PC-3 (cell line): ENCODE data around the gene BTBD16.

Experiments
- EZH2 ChIP-seq: fragments of 300-600 bp; sonication (generic); IDR thresholded peaks from one replicate; pipeline ENCODE4 v1.6.1; 2017; ENCODE audit warnings: antibody characterized with exemption, mild to moderate bottlenecking, low read length; ENCODE audit not compliant: unreplicated experiment
- EZH2phosphoT487 ChIP-seq: fragments of 300-600 bp; sonication (generic); IDR thresholded peaks from 2 replicates; pipeline ENCODE4 v1.6.1; 2018; ENCODE audit warnings: mild to moderate bottlenecking, antibody characterized with exemption, low read length, borderline replicate concordance
- TF ChIP-seq, protein P1 (sequence below): fragments of 300-600 bp; sonication (generic); conservative IDR thresholded peaks from 2 replicates; pipeline ENCODE4 v1.5.1; 2017; ENCODE audit warnings: antibody characterized with exemption, low read depth, mild to moderate bottlenecking, low read length

DNA sequence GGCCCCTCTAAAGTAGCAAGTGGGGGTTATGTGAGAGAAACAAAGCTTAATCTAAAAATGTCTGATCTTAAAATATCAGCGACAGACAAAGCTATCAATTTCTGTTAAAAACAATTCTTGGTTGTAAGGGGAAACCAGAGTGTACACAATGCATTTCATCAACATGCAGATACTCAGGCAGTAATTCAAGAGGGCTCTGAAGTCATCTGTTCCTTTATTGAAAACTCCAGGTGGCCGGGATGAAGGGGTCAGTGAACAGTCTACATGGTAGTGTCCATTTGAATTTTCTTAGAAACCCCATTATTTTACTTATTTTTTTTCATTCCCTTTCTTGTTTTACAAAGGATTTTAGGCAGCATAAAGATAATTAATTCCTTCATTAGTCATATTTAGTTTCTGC is 36.7 kb upstream of the BTBD16 start:
- TF ChIP-seq, protein P1, sequence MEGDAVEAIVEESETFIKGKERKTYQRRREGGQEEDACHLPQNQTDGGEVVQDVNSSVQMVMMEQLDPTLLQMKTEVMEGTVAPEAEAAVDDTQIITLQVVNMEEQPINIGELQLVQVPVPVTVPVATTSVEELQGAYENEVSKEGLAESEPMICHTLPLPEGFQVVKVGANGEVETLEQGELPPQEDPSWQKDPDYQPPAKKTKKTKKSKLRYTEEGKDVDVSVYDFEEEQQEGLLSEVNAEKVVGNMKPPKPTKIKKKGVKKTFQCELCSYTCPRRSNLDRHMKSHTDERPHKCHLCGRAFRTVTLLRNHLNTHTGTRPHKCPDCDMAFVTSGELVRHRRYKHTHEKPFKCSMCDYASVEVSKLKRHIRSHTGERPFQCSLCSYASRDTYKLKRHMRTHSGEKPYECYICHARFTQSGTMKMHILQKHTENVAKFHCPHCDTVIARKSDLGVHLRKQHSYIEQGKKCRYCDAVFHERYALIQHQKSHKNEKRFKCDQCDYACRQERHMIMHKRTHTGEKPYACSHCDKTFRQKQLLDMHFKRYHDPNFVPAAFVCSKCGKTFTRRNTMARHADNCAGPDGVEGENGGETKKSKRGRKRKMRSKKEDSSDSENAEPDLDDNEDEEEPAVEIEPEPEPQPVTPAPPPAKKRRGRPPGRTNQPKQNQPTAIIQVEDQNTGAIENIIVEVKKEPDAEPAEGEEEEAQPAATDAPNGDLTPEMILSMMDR: no peak
- TF ChIP-seq EZH2 (no peak), EZH2phosphoT487 (no peak)
